SHP77 treated with DMSO at 0.1 percent for 48 hours (cell line): ENCODE data around the gene USP17L29.
"Not testable (repeated sequence)": the region's sequence is repeated elsewhere in the genome, so short reads cannot be mapped to it uniquely, and the experiment has no call there.

Experiments
- DNase-seq: peaks from one replicate; lab custom pipeline; 2025; lab: John Stamatoyannopoulos, UW

USP17L29 gene

GRCh38 chr4:9353338-9353737 is at the start of gene USP17L29:
USP17L29 (plus strand) TSS chr4:9353638; CDS start chr4:9353638, 0 bp downstream.
- DNase-seq = not testable (repeated sequence)

GRCh38 chr4:9324191-9324590 is 29.2 kb upstream of the USP17L29 start:
- DNase-seq = not testable (repeated sequence)

- DNase-seq = not testable (repeated sequence)
These were observed 28.6 kb upstream of the USP17L29 start, which contains the start of gene USP17L24 for GRCh38 chr4:9324865-9325264. USP17L24 (plus strand) TSS chr4:9325165; CDS start chr4:9325165, 0 bp downstream.

GRCh38 chr4:9329611-9330010 is 23.8 kb upstream of the USP17L29 start, which contains the start of gene USP17L25:
USP17L25 (plus strand) TSS chr4:9329911; CDS start chr4:9329911, 0 bp downstream.
- not testable (repeated sequence) for DNase-seq

GRCh38 chr4:9334358-9334757 is 19.1 kb upstream of the USP17L29 start, which contains the start of gene USP17L26:
USP17L26 (plus strand) TSS chr4:9334658; CDS start chr4:9334658, 0 bp downstream.
- DNase-seq = not testable (repeated sequence)

GRCh38 chr4:9339103-9339502 is 14.3 kb upstream of the USP17L29 start, which contains the start of gene USP17L5:
USP17L5 (plus strand) TSS chr4:9339403; CDS start chr4:9339403, 0 bp downstream.
- not testable (repeated sequence) for DNase-seq

- DNase-seq = not testable (repeated sequence)
These were observed 9.6 kb upstream of the USP17L29 start, which contains the start of gene USP17L27 for GRCh38 chr4:9343848-9344247. USP17L27 (plus strand) TSS chr4:9344148; CDS start chr4:9344148, 0 bp downstream.

- not testable (repeated sequence) for DNase-seq
These were observed 4.8 kb upstream of the USP17L29 start, which contains the start of gene USP17L28 for GRCh38 chr4:9348593-9348992. USP17L28 (plus strand) TSS chr4:9348893; CDS start chr4:9348893, 0 bp downstream.

GRCh38 chr4:9350866-9351265 is 2.6 kb upstream of the USP17L29 start:
- DNase-seq = not testable (repeated sequence)

GRCh38 chr4:9362829-9363228 is 9.4 kb downstream of the USP17L29 start, which contains the start of gene USP17L30:
USP17L30 (plus strand) TSS chr4:9363129; CDS start chr4:9363129, 0 bp downstream.
- DNase-seq = not testable (repeated sequence)

GRCh38 chr4:9379881-9380280 is 26.4 kb downstream of the USP17L29 start:
- DNase-seq = not testable (repeated sequence)

GRCh38 chr4:9381012-9381534 is 27.6 kb downstream of the USP17L29 start:
- DNase-seq = not testable (repeated sequence)

GRCh38 chr4:9384126-9384525 is 30.7 kb downstream of the USP17L29 start:
- no peak for DNase-seq

- not testable (repeated sequence) for DNase-seq
These were observed 35.6 kb downstream of the USP17L29 start for GRCh38 chr4:9389001-9389400.
